ENCODE measurements around the gene ANKRD11.

ANKRD11 gene

DNA sequence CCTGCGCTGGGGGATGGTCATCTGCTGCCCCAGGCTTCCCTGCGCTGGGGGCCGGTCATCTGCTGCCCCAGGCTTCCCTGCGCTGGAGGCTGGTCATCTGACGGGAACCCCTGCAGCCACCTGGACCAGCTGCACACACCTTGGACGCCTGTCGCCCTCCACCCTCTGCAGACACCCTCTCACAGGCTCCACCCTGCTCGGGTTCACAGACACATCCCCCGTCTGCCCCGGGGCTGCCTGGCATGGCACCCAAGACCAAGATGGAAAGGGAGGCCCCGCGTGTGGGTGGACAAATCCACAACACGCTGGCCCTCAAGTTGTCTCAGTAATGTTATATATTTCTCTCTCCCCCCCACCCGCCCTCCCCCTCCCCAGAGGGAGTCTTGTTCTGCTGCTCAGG lies 89.6 kb downstream of the ANKRD11 start:
- no peak for DNase-seq (ENCODE audit: low read depth)
- no peak overlapping the region for H3K4me3 ChIP-seq (ENCODE audit: low read depth, low read length)
- TF ChIP-seq, protein P1, sequence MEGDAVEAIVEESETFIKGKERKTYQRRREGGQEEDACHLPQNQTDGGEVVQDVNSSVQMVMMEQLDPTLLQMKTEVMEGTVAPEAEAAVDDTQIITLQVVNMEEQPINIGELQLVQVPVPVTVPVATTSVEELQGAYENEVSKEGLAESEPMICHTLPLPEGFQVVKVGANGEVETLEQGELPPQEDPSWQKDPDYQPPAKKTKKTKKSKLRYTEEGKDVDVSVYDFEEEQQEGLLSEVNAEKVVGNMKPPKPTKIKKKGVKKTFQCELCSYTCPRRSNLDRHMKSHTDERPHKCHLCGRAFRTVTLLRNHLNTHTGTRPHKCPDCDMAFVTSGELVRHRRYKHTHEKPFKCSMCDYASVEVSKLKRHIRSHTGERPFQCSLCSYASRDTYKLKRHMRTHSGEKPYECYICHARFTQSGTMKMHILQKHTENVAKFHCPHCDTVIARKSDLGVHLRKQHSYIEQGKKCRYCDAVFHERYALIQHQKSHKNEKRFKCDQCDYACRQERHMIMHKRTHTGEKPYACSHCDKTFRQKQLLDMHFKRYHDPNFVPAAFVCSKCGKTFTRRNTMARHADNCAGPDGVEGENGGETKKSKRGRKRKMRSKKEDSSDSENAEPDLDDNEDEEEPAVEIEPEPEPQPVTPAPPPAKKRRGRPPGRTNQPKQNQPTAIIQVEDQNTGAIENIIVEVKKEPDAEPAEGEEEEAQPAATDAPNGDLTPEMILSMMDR (conservative IDR thresholded peaks at IDR 0.05; ENCODE audit: low read depth, low read length) = no peak

GRCh38 chr16:89398924-89399323 lies 91.4 kb downstream of the ANKRD11 start:
- TF ChIP-seq, protein P1 (conservative IDR thresholded peaks at IDR 0.05; ENCODE audit: low read depth, low read length) = no peak
- H3K4me3 ChIP-seq (ENCODE audit: low read depth, low read length) = no peak overlapping the region
- DNase-seq (ENCODE audit: low read depth) = no peak

- H3K4me3 ChIP-seq (ENCODE audit: low read depth, low read length) = no peak overlapping the region
- no peak for DNase-seq (ENCODE audit: low read depth)
- TF ChIP-seq, protein P1 (conservative IDR thresholded peaks at IDR 0.05; ENCODE audit: low read depth, low read length) = no peak
These were observed 93.0 kb downstream of the ANKRD11 start for GRCh38 chr16:89397331-89397861.

- no peak for DNase-seq (ENCODE audit: low read depth)
- no peak overlapping the region for H3K4me3 ChIP-seq (ENCODE audit: low read depth, low read length)
- TF ChIP-seq, protein P1 (conservative IDR thresholded peaks at IDR 0.05; ENCODE audit: low read depth, low read length) = no peak
These were observed 94.2 kb downstream of the ANKRD11 start for GRCh38 chr16:89396156-89396555.

- TF ChIP-seq, protein P1 (conservative IDR thresholded peaks at IDR 0.05; ENCODE audit: low read depth, low read length) = no peak
- H3K4me3 ChIP-seq (ENCODE audit: low read depth, low read length) = no peak overlapping the region
- DNase-seq (ENCODE audit: low read depth) = peak; percentile 98
These were observed 94.9 kb downstream of the ANKRD11 start for GRCh38 chr16:89395150-89396142.

DNA sequence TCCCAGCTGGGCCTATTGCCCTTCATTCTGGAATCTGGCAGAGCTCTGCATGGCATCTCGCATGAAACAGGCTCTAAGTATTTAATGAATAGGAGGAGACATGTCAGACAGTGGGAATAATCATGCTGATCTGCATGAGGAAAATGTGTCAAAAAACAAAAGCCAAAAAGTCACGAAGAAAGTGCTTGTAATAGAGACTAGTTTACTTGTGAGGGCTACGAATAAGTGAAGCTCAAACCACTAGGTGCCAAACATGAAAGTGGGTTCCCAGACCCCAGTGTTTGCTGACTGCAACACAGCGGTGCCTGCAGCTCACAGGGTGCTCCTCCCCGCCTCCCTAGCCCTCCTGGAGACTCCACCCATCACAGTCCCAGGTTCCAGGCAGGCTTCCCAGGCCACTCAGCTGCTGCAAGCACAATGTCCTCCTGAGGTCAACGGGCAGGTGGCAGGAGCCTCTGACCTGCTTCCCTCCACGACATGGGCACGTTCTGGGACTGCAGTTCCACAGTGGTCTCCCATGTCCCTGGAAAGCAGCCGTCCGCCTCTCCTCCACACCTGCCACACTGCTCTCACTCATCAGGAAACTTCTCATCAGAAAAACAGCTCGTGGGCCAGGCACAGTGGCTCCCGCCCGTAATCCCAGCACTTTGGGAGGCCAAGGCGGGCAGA lies 96.5 kb downstream of the ANKRD11 start:
- TF ChIP-seq, protein P1 (conservative IDR thresholded peaks at IDR 0.05; ENCODE audit: low read depth, low read length) = no peak
- DNase-seq (ENCODE audit: low read depth) = no peak
- no peak overlapping the region for H3K4me3 ChIP-seq (ENCODE audit: low read depth, low read length)

Measured in choroid plexus epithelial cell (primary cell).